Thyroid gland (tissue), 4 donors: ENCODE results near the gene POLN.

ENCODE experiments used
- POLR2A ChIP-seq, 2 donors: fragments of 450-650 bp; IDR thresholded peaks; one replicate each; pipeline ENCODE4 v1.6.1; 2017; ENCODE audit warnings: antibody characterized with exemption in 2 of 2, mild to moderate bottlenecking in 2 of 2, moderate library complexity in 1 of 2
- TF ChIP-seq, protein P1 (sequence below), 6 experiments: fragments of 200-600 bp in 3 of 6; fragments of 450-650 bp in 3 of 6; sonication (generic) in 3 of 6; IDR thresholded peaks; one replicate each; pipeline ENCODE4 v1.5.1; 2016 to 2019; ENCODE audit warnings: antibody characterized with exemption in 6 of 6, mild to moderate bottlenecking in 2 of 6, inconsistent platforms in 1 of 6, moderate library complexity in 1 of 6

DNA sequence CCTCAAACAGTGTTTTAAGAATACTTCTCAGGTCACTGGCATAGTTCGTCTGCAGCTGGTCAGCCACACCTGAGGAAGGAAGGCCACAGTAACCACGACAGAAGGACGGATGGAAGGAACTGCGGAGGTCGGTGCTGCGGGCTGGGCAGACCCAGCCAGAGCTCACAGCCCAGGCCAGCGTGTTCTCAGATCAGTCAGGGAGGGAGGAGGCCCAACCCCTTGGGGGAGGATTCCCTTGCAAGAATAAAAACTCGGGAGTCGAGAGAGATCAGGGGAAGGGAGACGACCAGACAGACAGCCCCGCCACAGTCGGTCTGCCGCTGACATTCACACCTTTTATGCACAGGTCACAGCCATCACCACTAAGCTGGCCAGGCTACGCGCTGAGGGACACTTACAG, 31.3 kb upstream of the POLN start:
- TF ChIP-seq, protein P1, sequence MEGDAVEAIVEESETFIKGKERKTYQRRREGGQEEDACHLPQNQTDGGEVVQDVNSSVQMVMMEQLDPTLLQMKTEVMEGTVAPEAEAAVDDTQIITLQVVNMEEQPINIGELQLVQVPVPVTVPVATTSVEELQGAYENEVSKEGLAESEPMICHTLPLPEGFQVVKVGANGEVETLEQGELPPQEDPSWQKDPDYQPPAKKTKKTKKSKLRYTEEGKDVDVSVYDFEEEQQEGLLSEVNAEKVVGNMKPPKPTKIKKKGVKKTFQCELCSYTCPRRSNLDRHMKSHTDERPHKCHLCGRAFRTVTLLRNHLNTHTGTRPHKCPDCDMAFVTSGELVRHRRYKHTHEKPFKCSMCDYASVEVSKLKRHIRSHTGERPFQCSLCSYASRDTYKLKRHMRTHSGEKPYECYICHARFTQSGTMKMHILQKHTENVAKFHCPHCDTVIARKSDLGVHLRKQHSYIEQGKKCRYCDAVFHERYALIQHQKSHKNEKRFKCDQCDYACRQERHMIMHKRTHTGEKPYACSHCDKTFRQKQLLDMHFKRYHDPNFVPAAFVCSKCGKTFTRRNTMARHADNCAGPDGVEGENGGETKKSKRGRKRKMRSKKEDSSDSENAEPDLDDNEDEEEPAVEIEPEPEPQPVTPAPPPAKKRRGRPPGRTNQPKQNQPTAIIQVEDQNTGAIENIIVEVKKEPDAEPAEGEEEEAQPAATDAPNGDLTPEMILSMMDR (IDR thresholded peaks at IDR 0.05), result no peak
- TF ChIP-seq POLR2A (IDR thresholded peaks at IDR 0.05), result no peak
